CD14-positive monocyte (primary cell): ENCODE measurements around the gene ADI1. TPM values are rescaled to one million over a fixed set of nuclear protein-coding genes. Genes with fewer than 3 reads are reported as not detected.
A peak's percentile ranks its signal among the peaks of the same experiment; 100 is the strongest.

Experiments used
- DNase-seq, 3 donors: peaks; one replicate each; pipeline ENCODE4 v3.0.0-alpha.2; 2011 to 2022
- H2AFZ ChIP-seq: 2 replicates; pipeline ENCODE4 v1.6.0; 2012; ENCODE audit warnings: mild to moderate bottlenecking, low read depth, low read length, inconsistent platforms; ENCODE audit not compliant: insufficient read depth, poor library complexity, severe bottlenecking
- H3K27ac ChIP-seq, 2 donors: 1 replicate in 1 of 2; 2 replicates in 1 of 2; pipeline ENCODE4 v1.5.1; 2012 to 2013; ENCODE audit warnings: low read length in 2 of 2, control low read depth in 1 of 2, inconsistent platforms in 1 of 2, low read depth in 1 of 2, mild to moderate bottlenecking in 1 of 2
- H3K27me3 ChIP-seq, 2 donors: one replicate each; pipeline versions ENCODE4 v1.6.0 to v1.6.1; 2011 to 2013; ENCODE audit warnings: low read length in 2 of 2; ENCODE audit not compliant: control insufficient read depth in 2 of 2, insufficient read depth in 2 of 2
- H3K36me3 ChIP-seq, 2 donors: replicated peaks in 1 of 2; 1 replicate in 1 of 2; 2 replicates in 1 of 2; pipeline versions ENCODE4 v1.5.1 to v1.6.1; 2012 to 2013; ENCODE audit warnings: low read length in 2 of 2, control low read depth in 1 of 2, inconsistent platforms in 1 of 2, mild to moderate bottlenecking in 1 of 2; ENCODE audit not compliant: insufficient read depth in 2 of 2, control insufficient read depth in 1 of 2
- H3K4me1 ChIP-seq, 2 donors: 1 replicate in 1 of 2; 2 replicates in 1 of 2; pipeline versions ENCODE4 v1.5.1 to v1.6.1; 2012 to 2013; ENCODE audit warnings: low read length in 2 of 2, control low read depth in 1 of 2, inconsistent platforms in 1 of 2, mild to moderate bottlenecking in 1 of 2, moderate library complexity in 1 of 2; ENCODE audit not compliant: insufficient read depth in 2 of 2, control insufficient read depth in 1 of 2
- H3K4me2 ChIP-seq: replicated peaks from 2 replicates; pipeline ENCODE3; 2012; ENCODE audit warnings: low read length, moderate library complexity, mild to moderate bottlenecking; ENCODE audit not compliant: poor library complexity, severe bottlenecking; ENCODE audit errors: extremely low read depth
- H3K4me3 ChIP-seq, 3 experiments: fragments of 200-600 bp in 1 of 3; sonication (generic) in 1 of 3; replicated peaks in 1 of 3; 1 replicate in 2 of 3; 2 replicates in 1 of 3; pipeline ENCODE4 v1.5.1; 2011 to 2013; ENCODE audit warnings: low read length in 3 of 3, mild to moderate bottlenecking in 3 of 3, control low read depth in 2 of 3, low read depth in 2 of 3, inconsistent platforms in 1 of 3, moderate library complexity in 1 of 3
- H3K79me2 ChIP-seq: 2 replicates; pipeline ENCODE4 v1.6.0; 2012; ENCODE audit warnings: mild to moderate bottlenecking, control low read depth, inconsistent platforms, low read length, moderate library complexity; ENCODE audit not compliant: insufficient read depth
- H3K9ac ChIP-seq: 2 replicates; pipeline ENCODE4 v1.6.0; 2017; ENCODE audit warnings: low read length, mild to moderate bottlenecking; ENCODE audit not compliant: insufficient read depth, poor library complexity, severe bottlenecking
- H3K9me3 ChIP-seq, 2 donors: replicated peaks in 1 of 2; 1 replicate in 1 of 2; 2 replicates in 1 of 2; pipeline versions ENCODE4 v1.5.1 to v1.6.1; 2012 to 2013; ENCODE audit warnings: low read length in 2 of 2, control low read depth in 1 of 2; ENCODE audit not compliant: control insufficient read depth in 1 of 2, insufficient read depth in 1 of 2
- H4K20me1 ChIP-seq: 2 replicates; pipeline ENCODE4 v1.6.0; 2012; ENCODE audit warnings: mild to moderate bottlenecking, low read length, control low read depth, moderate library complexity; ENCODE audit not compliant: insufficient read depth
- H3K27ac Mint-ChIP-seq, 7 donors: one replicate each; pipeline ENCODE4 v1.8.0; 2020; ENCODE audit warnings: mild to moderate bottlenecking in 7 of 7, mixed read lengths in 7 of 7, moderate library complexity in 6 of 7, inconsistent platforms in 2 of 7
- H3K27me3 Mint-ChIP-seq, 3 donors: one replicate each; pipeline ENCODE4 v1.8.0; 2021 to 2022; ENCODE audit warnings: low read depth in 3 of 3, mild to moderate bottlenecking in 3 of 3, mixed read lengths in 3 of 3, moderate library complexity in 3 of 3, inconsistent platforms in 1 of 3
- H3K36me3 Mint-ChIP-seq, 2 donors: one replicate each; pipeline ENCODE4 v1.8.0; 2020; ENCODE audit warnings: mixed read lengths in 2 of 2, inconsistent platforms in 1 of 2, mild to moderate bottlenecking in 1 of 2
- H3K4me1 Mint-ChIP-seq: one replicate; pipeline ENCODE4 v1.8.0; 2020; ENCODE audit warnings: mild to moderate bottlenecking, mixed read lengths
- H3K4me3 Mint-ChIP-seq, 2 donors: one replicate each; pipeline ENCODE4 v1.8.0; 2020; ENCODE audit warnings: mild to moderate bottlenecking in 2 of 2, mixed read lengths in 2 of 2, moderate library complexity in 1 of 2
- H3K9me3 Mint-ChIP-seq, 7 donors: one replicate each; pipeline ENCODE4 v1.8.0; 2020 to 2022; ENCODE audit warnings: mixed read lengths in 7 of 7, mild to moderate bottlenecking in 6 of 7, moderate library complexity in 6 of 7, inconsistent platforms in 2 of 7
- CTCF ChIP-seq: fragments of 200-600 bp; IDR thresholded peaks from one replicate; pipeline ENCODE4 v1.8.0; 2022; ENCODE audit warnings: antibody characterized with exemption, mild to moderate bottlenecking
- WGBS: methylation state at CpG from one replicate; pipeline ENCODE4 v1.1.5; 2013; ENCODE audit warnings: missing lambda C conversion rate; ENCODE audit not compliant: insufficient coverage; 5-methylcytosine and 5-hydroxymethylcytosine counted together
- intact Hi-C, 2 donors: fragments of 100-400 bp; cut with micrococcal nuclease; formaldehyde crosslinking; loops; one replicate each; pipeline versions ENCODE4 v1.15.0 to v1.15.1; 2023
- polyA plus RNA-seq, 3 donors: library from polyadenylated mRNA; depleted of rRNA in 1 of 3; unstranded in 2 of 3; stranded (reverse) in 1 of 3; fragments of 300-500 nt in 2 of 3; fragments of >200 nt in 1 of 3; fragmentation: Illumina TruSeq in 2 of 3; gene quantifications; 1 replicate in 2 of 3; 2 replicates in 1 of 3; pipeline ENCODE4 v1.2.3, GENCODE V29; 2012 to 2021

The ADI1 gene
- polyA plus RNA-seq, 3 donors, result 30.5 to 89.1 (median 79.3) TPM

- Histone ChIP-seq H3K27ac (no peak overlapping the region), H3K4me1 (no peaks in the 10 kb centered on the region), H3K4me2 (no peak overlapping the region), H4K20me1 (peaks cover 4% of the 10 kb centered on the region), H3K4me3 (no peak overlapping the region), H2AFZ (no peak overlapping the region), H3K36me3 (peaks cover 48 to 94% of the 10 kb centered on the region in 2 donors), H3K9ac (no peak overlapping the region), H3K79me2 (peaks cover 6% of the 10 kb centered on the region), H3K9me3 (no peaks in the 10 kb centered on the region), H3K27me3 (no peaks in the 10 kb centered on the region)
- peaks cover 80 to 97% of the 10 kb centered on the region in 2 donors for H3K36me3 Mint-ChIP-seq
- peak overlapping the region in 1 of 7 donors; percentile 55 for H3K27ac Mint-ChIP-seq
- TF ChIP-seq CTCF, result no peak
- WGBS, result 92% methylated on average over 10 of the region's 13 CpGs
- peaks cover 0 to 2% (median 0%) of the 10 kb centered on the region in 3 donors for H3K27me3 Mint-ChIP-seq
- no peak for DNase-seq
- no peak overlapping the region for H3K4me3 Mint-ChIP-seq
- intact Hi-C loops, result no loop called here
- peaks cover 0 to 5% (median under 1%) of the 10 kb centered on the region in 7 donors for H3K9me3 Mint-ChIP-seq
- peaks cover 1% of the 10 kb centered on the region for H3K4me1 Mint-ChIP-seq
Observed at GRCh38 chr2:3503483-3503882, 15.8 kb downstream of the ADI1 start.

- no peak overlapping the region for H3K9ac ChIP-seq
- intact Hi-C loops, result no loop called here
- peaks cover 0 to 2% (median 0%) of the 10 kb centered on the region in 7 donors for H3K9me3 Mint-ChIP-seq
- no peak for TF ChIP-seq CTCF
- peaks cover 4% of the 10 kb centered on the region for H4K20me1 ChIP-seq
- H2AFZ ChIP-seq, result no peak overlapping the region
- H3K27me3 Mint-ChIP-seq, result peaks cover 0 to 2% (median 0%) of the 10 kb centered on the region in 3 donors
- peaks cover 53 to 96% of the 10 kb centered on the region in 2 donors for H3K36me3 ChIP-seq
- H3K4me1 Mint-ChIP-seq, result no peaks in the 10 kb centered on the region
- peak overlapping the region in 1 of 7 donors; percentile 55 for H3K27ac Mint-ChIP-seq
- WGBS, result 91% methylated on average over 14 of the region's 14 CpGs
- H3K79me2 ChIP-seq, result peaks cover 6% of the 10 kb centered on the region
- no peak overlapping the region for H3K4me3 ChIP-seq
- H3K4me1 ChIP-seq, result no peaks in the 10 kb centered on the region
- H3K36me3 Mint-ChIP-seq, result peaks cover 82 to 97% of the 10 kb centered on the region in 2 donors
- H3K4me3 Mint-ChIP-seq, result no peak overlapping the region
- no peaks in the 10 kb centered on the region for H3K9me3 ChIP-seq
- no peak overlapping the region for H3K4me2 ChIP-seq
- no peaks in the 10 kb centered on the region for H3K27me3 ChIP-seq
- no peak overlapping the region for H3K27ac ChIP-seq
- no peak for DNase-seq
Observed at GRCh38 chr2:3503046-3503445, 16.3 kb downstream of the ADI1 start.
